Activated T-cell treated with anti-CD3 and anti-CD28 coated beads for 1 hour (primary cell): ENCODE measurements around the gene CRYGC.
"Not testable (repeated sequence)": the region's sequence is repeated elsewhere in the genome, so short reads cannot be mapped to it uniquely, and the experiment has no call there.

Experiments
- DNase-seq: peaks from one replicate; pipeline ENCODE4 v3.0.0-alpha.2; 2020; ENCODE audit warnings: low read depth

CRYGC gene

DNA sequence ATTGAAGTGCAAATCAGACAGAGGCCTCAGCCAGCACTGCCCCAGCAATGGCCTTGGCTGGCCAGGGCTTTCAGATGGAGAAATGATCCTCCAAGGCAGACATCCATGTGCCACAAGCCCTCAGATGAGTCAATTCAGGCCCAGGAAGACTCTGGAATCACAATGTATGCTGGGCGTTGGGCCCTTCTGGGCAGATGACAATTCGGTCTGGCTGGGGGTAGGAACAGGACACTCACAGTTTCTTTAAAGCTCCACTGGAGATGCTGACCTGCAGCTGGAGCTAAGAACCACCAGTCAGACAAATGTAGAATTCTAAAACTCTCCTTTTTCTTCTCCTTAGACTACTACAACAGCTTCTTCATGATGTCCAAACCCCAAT, 7.1 kb upstream of the CRYGC start:
- no peak for DNase-seq

DNA sequence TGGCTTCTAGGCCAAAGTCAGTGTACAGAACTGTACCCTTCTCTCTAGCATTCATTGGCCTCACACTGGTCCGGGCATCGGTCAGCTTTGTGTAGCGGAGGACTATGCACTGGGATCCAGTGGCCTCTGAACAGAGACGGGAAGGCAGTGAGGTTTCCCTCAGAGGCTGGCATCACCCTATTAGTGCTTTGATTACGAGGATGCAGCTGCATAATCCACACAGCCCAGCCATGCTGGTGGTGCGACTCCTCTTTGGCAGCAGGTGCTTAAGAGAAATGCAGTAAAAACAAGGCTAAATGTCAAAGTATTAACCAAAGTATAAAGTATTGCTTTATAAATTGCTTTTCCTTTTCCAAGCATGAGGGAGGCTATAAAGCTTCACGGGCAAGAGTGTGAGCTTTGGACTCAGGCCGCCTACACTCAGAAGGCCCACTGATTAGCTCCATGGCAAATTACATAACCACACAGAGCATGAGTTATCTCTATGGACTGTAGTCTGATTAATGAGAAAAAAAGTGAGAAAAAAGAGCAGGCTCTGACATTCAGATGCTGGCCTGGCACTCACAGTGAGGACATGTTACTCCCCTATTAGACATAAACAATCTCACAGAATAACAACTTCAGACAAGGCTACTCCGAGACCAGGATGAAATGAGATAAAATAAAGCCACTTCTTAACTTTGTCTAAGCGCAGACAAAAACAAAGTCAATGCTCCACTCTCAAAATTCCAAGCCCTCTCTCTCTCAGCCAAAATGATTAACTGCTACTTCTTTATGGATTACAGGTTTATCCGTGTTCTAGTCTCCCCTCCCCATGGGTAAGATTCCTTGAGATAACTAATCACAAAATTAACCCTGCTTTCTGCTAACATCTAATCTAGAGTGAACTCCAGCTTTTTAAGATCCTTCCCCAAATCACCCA, 6.4 kb upstream of the CRYGC start:
- no peak for DNase-seq

DNA sequence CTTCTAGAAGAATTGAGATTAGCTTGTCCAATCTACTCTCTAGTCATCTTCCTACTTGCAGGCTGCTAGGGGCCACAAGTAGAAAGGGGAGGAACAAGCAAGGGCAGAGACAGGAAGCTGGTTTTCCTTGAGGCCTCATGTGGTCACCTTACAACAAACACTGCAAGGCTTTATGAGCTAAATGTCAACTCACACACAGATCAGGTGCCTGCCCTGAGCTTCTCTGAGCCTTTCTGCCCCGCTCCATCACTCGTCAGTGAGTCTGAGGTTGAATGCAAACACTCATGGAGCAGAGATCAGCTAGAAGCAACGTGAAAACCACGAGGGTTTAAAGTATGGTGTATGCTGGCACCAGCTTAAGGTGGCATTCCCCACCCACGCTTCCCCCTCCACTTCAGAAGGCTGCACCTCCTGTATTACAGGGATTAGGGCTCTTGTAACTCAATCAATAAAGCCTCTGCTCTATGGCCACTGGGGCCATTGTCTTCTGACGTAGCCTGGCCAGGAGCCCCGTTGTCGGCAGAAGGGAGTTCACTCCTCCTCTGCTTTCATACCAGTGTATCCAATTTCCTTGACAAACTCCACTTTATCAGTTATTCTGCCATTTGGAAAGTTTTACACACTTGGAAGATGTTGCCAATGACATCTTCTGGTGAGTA, 5.4 kb upstream of the CRYGC start:
- DNase-seq = no peak

DNA sequence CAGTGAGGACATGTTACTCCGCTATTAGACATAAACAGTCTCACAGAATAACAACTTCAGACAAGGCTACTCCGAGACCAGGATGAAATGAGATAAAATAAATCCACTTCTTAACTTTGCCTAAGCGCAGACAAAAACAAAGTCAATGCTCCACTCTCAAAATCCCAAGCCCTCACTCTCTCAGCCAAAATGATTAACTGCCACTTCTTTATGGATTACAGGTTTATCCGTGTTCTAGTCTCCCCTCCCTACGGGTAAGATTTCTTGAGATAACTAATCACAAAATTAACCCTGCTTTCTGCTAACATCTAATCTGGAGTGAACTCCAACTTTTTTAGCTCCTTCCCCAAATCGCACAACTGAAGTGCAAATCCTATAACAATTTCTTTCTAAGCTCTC, 1.1 kb upstream of the CRYGC start:
- no peak for DNase-seq

DNA sequence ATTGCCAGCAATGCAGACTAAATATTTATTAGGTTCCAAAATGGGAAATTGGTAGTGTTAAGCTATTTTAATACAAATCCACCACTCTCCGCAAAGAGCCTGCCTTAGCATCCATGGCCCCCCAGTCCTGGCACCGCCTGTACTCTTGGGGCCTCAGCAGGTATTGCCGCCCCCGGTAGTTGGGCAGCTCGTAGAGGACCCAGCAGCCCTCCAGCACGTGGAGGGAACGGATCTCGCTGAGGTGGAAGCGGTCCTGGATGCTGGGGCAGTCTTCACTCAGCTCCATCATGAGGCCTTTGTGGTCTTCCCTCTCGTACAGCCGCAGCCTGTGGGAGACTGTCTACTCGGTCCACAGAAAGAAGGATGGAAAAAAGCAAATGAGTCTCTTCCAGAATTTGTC, 1.5 kb downstream of the CRYGC start:
- no peak for DNase-seq

DNA sequence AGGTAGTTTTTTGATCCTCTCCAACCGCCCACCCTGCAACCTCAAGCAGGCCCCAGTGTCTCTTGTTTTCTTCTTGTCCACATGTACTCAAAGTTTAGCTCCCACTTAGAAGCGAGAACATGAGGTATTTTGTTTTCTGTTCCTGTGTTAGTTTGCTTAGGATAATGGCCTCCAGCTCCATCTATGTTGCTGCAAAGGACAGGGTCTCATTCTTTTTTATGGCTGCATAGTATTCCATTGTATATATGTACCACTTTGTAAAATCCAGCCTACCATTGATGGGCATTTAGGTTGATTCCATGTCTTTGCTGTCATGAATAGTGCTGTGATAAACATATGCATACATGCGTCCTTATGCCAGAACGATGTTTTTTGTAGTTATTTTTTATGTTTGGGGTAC, 2.5 kb downstream of the CRYGC start:
- DNase-seq = no peak

DNA sequence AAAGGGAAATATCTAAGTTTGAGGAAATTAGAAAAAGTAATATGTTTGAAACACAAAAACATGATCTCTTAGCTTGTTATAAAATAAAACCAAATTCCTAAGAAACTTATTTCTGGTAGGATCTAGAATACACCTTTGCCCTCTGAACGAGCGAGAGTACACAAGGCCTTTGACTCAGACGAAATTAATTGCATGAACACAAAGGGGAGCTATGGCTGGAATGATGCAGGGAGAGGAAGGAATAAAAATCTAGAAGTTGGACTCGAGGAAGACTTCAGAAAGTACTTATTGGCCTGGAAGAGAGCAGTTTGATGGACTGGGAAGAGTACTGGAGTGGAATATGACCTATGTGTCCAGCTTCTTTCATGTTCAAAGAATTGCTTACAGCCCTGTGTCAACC, 4.4 kb downstream of the CRYGC start:
- no peak for DNase-seq

DNA sequence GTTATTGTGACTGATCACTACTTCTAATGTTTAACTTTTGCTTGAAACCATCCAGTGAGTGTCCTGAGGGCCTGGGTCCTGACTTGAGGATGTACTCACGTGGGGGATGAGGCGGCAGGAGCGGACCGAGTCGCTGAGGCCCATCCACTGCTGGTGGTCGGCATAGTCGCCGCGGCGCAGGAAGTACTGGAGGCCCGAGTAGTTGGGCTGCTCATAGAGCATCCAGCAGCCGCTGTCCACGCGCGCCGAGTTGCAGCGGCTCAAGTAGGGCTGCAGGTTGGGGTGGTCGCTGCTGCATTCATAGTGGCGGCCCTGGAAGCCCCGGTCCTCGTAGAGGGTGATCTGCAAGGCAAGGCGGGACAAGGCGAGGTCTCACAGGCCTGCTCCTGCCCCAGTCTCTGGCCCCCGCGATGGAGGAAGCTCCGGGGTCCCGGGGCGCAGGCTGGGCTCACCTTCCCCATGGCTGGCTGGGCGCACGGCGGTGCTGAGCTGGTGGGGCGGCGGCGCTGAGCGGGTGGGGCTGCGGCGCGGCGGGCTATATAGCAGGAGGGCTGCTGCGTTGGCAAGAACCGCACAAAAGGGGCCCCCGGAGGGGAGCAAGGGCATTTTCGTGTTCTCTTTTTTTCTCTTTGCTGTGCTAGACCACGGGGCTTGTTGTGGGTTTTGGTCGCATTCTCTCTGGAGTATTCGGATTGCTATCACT, 5.5 kb downstream of the CRYGC start, which contains the start of gene CRYGD:
TSS of gene CRYGD (minus strand) at position 512 of the 703 bp plus-strand sequence. CDS start at position 461, 51 bp downstream.
- not testable (repeated sequence) for DNase-seq

DNA sequence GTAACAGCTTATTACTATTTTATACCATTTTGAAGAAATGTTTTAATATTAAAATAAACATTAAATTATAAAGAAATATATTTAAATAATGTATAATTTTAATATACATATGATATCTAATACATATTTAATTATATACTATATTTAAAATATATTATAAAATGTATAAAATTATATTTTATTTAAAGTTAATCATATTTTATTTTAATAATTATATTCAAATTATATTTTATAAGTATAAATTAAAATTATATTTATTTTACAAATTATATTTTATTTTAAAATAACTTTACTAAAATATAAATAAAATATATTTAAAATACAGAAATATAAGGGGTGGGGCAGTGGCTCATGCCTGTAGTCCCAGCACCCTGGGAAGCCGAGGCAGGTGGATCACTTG, 7.4 kb downstream of the CRYGC start:
- DNase-seq = no peak

DNA sequence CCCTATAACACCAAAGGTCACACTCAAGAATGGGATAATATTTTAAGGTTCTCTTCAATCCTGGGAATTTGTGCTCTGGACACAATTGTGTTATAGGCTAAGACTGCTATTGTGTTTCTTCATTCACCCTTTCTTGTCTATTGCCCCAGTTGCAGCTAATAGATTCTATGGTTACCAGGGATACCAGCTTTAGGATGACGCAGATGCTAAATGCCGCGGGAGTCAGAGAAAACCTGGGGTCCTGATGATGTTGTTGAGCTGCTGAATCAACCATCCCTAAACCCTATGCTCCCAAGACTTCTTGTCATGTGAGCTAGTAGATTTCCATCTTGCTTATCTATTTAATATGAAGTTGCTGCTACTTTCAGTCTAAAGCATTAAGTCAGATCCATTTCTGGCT, 10.7 kb downstream of the CRYGC start:
- no peak for DNase-seq

DNA sequence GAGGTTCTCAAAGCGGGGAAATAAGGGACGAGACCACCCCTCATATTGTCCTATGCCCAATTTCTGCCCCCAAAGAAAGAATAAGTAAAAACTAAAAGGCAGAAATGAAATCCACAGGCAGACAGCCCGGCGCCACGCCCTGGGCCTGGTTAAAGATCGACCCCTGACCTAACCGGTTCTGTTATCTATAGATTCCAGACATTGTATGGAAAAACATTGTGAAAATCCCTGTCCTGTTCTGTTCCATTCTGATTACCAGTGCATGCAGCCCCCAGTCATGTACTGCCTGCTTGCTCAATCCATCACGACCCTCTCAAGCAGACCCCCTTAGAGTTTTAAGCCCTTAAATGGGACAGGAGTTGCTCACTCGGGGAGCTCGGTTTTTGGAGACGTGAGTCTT, 12.2 kb downstream of the CRYGC start:
- not testable (repeated sequence) for DNase-seq

DNA sequence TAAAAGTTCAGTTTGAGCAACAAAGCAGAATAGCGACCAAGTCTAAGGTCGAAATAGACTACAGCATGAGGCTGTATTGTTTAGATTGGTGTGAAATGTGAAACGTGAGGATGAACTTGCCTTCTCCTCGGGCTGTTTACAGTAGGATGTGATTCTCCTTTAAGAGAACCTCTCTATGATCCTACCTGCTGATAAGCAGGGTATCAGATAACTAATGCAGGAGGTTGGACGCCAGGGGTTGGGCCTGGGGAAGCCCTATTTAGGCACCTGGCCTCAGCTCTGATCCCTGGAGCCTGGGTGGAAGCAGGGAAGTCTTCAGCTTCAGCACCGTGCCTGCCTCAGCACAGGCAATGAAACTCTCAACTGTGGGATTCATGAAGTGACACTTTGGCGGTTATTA, 16.7 kb downstream of the CRYGC start:
- DNase-seq = no peak

DNA sequence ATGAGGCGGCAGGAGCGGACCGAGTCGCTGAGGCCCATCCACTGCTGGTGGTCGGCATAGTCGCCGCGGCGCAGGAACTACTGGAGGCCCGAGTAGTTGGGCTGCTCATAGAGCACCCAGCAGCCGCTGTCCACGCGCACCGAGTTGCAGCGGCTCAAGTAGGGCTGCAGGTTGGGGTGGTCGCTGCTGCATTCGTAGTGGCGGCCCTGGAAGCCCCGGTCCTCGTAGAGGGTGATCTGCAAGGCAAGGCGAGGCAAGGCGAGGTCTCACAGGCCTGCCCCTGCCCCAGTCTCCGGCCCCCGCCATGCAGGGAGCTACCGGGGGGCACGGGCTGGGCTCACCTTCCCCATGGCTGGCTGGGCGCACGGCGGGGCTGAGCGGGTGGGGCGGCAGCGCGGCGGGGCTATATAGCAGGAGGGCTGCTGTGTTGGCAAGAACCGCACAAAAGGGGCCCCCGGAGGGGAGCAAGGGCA, 17.3 kb downstream of the CRYGC start:
- DNase-seq = not testable (repeated sequence)

DNA sequence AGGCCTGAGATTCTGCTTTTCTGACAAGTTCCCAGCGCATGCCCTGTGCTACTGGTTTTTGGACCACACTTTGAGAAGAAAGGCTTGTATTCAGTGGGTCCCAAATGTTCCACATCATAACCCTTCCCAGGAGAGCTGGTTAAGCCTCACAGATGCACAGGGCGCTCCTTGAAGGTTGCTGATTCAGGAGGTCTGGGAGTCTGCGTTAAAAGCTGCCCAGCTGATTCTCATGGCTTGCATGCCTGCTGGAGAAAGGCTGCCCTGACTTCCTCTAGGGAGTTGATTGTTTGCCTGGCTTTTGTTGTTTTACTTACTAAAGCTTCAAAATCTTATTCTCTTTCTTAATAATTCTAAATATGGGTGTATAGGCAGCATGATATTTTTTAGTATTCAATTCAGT, 26.0 kb downstream of the CRYGC start:
- no peak for DNase-seq

DNA sequence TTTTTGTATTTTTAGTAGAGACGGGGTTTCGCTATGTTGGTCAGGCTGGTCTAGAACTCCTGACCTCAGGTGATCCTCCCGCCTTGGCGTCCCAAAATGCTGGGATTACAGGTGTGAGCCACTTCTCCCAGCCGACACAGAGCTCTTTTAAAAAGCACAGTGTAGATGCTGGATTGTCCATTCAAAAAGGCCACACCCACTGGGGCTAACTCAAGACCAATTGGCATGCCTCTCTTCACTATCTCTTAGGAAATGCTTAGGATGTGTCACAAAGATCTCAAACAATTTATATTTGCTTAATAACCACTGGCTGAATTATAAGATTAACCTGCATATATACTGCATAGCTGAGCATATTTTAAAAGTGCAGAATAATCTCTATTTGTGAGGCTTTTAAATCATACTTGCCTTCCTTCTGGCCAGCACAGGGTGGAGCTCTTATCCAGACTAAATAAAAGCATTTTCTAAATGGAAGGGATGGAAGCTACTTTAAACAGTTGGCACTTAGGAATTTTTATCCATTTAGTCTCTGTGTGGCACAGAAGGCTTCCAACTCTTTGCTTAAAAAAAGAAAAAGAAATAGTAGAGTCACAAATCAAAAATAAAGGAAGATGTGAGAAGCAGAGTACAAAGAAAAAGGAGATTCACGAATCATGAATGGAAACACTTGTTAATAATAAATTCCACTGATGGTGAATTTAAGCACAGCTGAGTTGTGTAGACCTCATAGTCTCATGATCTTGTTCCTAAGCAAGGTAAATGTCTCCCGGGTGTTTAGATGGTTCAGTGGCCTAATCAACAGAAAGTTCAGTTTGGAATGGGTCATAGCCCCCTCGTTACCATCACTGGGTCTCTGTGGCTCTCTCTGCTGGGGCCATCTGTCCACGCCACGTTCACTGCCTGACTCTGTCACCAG, 27.7 kb downstream of the CRYGC start:
- DNase-seq = no peak

DNA sequence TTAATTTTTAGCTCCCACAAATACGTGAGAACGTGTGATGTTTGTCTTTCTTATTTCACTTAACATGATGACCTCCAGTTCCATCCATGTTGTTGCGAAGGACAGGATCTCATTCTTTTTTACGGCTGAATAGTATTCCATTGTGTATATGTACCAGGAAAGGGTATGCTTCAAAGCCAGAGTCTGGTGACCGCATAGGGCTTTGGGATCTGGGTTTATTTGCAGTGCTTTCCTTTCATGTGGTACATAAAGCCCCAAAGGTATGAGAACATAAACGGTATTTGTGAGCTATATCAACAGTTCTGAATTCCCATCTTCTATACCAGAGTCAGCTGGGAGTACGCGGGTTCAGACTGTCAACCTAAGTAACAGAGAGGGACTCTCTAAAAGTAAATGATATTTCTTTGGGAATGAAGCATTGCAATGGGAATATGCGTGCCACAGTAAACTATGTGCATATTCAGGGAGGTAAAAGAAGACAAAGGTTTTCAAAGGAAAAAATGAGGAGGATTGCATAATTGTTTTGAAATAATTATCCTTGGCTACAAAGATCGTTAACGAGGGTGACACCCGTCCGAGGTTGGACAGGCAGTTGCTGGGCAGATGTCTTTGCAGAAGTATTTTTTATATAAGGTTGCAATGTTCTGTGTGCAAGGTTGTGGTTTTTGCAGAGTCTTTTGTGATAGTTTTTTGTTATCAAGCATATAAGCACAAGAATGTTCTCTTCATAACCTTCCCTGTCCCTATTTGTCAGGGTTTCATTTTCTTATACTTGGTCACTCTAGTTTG, 29.8 kb downstream of the CRYGC start:
- no peak for DNase-seq

DNA sequence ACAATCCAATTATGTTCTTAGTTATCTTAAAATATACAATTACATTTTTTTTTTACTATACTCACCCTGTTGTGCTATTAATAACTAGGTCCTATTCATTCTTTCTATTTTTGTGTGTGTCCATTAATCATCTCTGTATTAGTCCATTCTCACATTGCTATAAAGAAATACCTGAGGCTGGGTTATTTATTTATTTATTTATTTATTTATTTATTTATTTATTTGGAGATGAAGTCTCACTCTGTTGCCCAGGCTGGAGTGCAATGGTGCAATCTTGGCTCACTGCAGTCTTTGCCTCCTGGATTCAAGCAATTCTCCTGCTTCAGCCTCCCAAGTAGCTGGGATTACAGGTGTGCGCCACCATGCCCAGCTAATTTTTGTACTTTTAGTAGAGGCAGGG, 30.9 kb downstream of the CRYGC start:
- DNase-seq = not testable (repeated sequence)

DNA sequence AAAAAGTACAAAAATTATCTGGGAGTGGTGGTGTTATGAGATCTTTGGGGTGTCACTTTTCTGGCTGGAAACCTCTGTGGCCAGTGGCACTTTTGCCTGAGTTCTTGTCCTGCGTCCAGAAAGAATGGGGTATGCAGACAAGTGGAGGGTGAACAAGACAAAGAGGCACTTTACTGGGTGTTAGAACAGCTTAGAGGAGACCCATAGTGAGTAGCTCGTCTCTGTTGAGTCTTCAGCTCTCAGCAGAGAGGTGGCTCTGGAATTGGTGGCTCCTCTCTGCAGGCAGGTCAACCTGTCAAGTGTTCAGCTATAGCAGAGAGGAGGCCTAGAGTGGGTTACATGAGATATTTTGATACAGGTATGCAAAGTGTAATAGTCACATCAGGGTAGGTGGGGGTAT, 31.4 kb downstream of the CRYGC start:
- DNase-seq = no peak

DNA sequence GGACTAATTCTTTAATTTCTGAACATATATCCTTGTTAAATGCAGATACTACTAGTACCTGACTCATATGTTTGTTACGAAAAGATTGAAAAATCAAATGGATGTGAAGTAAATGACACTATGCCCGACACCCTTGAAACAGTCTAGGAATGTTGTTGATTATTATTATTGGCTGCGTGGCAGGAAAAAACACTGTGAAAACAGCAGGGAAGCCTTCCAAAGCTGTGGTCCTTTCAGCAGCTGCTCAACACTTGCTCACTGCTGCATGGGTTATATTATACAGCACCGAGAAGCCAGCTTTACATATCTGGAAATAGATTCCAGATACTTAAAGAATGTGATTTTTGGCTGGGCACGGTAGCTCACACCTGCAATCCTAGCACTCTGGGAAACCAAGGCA, 31.8 kb downstream of the CRYGC start:
- no peak for DNase-seq

DNA sequence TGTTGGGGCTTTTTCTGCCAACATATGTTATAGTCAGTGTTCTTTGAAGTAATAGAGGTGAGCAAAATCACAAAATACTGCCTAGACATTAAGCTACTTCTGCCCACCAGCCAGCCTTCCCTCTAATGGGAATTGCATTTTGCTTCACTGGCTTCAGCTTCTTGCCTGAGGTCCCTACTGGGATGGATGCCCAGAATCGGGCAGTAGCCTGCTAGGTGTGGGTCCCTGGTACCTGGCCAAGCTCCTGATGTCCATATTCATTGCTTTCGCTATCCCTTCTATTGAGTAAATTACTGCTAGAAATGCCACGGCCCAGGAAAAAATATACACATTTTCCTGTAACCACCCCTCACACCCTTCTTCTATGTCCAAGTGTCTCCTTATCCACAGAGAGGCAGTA, 32.3 kb downstream of the CRYGC start:
- no peak for DNase-seq

DNA sequence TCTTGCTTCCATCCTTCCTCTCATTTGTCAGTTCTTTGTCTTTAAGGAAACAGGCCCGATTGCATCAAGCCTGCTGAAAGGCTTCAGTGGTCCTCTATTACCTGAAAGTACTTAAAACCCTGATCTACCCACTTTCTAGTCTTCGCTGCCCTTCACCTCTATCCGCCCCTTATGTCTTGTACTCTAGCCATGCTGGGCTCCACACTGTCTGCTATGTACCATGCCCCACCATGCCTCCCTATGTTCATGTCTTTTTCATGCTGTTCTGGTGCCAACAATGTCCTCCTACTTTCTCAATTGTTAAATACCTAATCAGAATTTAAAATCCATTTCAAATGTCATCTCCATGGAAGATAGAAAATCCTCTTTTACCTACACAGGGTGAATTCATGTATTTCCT, 33.5 kb downstream of the CRYGC start:
- no peak for DNase-seq
